GM18951 (cell line): ENCODE results near the gene MEF2C.

Experiments
- POLR2A ChIP-seq: IDR thresholded peaks from 4 replicates; pipeline ENCODE4 v1.6.1; 2011; ENCODE audit warnings: mild to moderate bottlenecking; ENCODE audit not compliant: insufficient read length, insufficient read depth; ENCODE audit errors: extremely low read depth
- in situ Hi-C: fragments of 300-500 bp; cut with MboI; formaldehyde crosslinking; loops from one replicate; pipeline ENCODE4 v1.12.0; 2022; ENCODE audit warnings: low sequenced_read_pairs, mixed read lengths, inconsistent platforms; ENCODE audit not compliant: unreplicated experiment

Gene MEF2C

DNA sequence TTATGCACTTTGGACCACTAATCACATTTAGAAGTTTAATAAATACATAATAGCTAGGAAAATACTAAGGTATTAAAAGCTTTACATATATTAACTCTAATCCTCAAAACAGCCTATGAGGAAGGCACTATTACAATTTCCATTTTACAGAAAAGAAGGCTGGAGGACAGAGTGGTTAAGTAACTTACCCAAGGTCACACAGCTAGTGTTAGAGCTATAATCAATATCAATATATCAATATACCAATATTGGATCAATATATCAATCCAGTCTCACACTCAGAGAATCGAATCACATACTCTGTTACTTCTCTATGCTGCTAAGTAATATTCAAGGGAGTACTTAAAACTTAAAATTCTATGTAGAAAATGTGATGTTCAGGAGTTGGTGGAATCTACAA is 45.2 kb downstream of the MEF2C start:
- no peak for TF ChIP-seq POLR2A
- in situ Hi-C loops: no loop called here

GRCh38 chr5:88837222-88837621 is 45.8 kb downstream of the MEF2C start:
- no peak for TF ChIP-seq POLR2A
- in situ Hi-C loops: no loop called here

GRCh38 chr5:88836195-88836838 is 46.7 kb downstream of the MEF2C start:
- in situ Hi-C loops: no loop called here
- TF ChIP-seq POLR2A: no peak

- in situ Hi-C loops: no loop called here
- no peak for TF ChIP-seq POLR2A
Measured at GRCh38 chr5:88834499-88834898, 48.5 kb downstream of the MEF2C start.

- in situ Hi-C loops: no loop called here
- no peak for TF ChIP-seq POLR2A
Measured at GRCh38 chr5:88834131-88834462, 48.9 kb downstream of the MEF2C start.

DNA sequence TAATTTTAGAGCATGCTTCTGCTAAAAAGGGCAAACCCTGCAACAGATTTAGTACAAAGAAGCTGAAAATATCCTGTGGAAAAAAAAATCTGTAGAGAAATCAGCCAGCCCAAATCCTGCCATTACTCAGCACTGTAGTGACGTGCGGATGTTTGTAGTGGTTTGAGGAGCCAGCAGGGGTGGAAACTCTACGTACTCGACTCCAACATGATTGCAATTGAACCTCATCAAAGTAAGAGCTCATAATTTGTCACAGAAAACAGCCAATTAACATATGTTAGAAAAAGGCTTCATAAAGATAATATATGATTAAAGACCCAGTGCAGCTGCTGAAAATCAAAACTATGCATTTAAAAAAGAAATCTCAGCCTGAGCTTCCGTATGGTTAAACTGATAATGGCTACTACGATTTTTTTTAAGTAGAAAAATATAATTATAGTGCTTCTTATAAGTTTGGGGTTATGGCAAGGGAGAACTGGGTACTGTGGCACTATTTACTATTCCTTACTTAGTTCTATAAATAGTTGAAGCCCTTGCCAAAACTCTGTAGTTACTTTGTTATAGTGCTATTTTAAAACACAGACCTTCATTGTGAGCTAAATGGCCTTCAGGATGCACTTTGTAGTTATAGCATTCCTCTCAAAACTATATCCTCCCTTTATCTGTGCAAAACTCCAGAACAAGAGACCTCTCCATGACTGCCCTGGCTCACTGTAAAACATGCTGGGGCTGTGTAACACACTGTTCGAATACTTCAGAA is 49.4 kb downstream of the MEF2C start:
- in situ Hi-C loops: no loop called here
- TF ChIP-seq POLR2A: no peak

DNA sequence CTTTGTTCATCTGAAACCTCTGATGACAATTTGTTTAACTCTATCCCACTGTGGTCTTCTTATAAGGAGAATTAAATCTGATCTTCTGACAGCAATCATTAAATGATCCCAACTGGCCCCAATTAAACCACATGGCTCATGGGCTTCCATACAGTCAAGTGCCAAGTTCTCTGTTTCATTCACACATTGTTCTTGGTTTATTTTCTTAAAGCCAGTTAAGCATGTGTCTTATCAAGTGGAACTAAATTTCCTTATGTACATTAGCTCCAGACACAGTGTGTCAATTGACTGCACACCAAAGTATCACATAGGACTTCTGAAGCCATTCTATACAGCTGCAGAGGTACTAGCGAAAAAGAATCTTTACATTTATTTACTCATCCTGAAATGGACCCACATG is 51.2 kb downstream of the MEF2C start:
- TF ChIP-seq POLR2A: no peak
- in situ Hi-C loops: no loop called here

DNA sequence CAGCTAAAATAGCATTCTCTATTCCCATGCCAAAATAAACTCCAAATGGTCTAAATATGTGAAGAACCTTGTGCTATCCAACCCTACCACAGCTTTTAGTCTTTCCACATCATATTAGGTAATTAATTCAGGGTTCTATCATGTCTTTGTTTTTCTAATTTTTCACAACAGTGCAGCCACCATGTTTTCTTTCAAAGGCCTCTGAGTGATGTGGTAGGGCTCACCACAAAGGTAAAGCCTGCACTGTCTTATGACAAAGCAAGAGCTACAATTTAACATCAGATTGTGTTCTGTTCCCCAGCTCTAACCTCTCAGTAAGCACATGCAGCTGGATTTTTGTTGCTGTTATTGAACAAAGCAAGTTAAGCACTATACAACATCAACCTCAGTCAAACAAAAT is 52.4 kb downstream of the MEF2C start:
- TF ChIP-seq POLR2A: no peak
- in situ Hi-C loops: no loop called here

- in situ Hi-C loops: no loop called here
- TF ChIP-seq POLR2A: no peak
Measured at GRCh38 chr5:88829775-88830174, 53.2 kb downstream of the MEF2C start.

GRCh38 chr5:88829054-88829453 is 53.9 kb downstream of the MEF2C start:
- TF ChIP-seq POLR2A: no peak
- in situ Hi-C loops: no loop called here

DNA sequence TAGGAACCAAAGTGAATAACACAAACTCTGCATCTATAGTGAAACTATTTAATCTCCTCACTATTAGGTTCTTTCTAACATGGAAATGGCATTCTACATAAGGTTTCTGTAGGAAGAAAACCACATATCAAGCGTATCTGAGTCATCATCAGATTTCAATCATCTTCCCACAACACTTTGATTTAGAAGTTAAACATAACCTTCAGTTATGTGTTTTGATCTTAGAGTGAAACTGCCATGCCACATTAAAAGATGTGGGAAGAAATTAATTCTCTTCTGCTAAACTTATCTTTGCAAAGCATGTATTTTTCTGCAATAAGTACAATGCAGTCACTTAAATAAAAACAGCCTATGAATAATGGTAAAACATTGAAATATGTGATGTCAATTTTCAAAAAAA is 55.0 kb downstream of the MEF2C start:
- in situ Hi-C loops: no loop called here
- TF ChIP-seq POLR2A: no peak

DNA sequence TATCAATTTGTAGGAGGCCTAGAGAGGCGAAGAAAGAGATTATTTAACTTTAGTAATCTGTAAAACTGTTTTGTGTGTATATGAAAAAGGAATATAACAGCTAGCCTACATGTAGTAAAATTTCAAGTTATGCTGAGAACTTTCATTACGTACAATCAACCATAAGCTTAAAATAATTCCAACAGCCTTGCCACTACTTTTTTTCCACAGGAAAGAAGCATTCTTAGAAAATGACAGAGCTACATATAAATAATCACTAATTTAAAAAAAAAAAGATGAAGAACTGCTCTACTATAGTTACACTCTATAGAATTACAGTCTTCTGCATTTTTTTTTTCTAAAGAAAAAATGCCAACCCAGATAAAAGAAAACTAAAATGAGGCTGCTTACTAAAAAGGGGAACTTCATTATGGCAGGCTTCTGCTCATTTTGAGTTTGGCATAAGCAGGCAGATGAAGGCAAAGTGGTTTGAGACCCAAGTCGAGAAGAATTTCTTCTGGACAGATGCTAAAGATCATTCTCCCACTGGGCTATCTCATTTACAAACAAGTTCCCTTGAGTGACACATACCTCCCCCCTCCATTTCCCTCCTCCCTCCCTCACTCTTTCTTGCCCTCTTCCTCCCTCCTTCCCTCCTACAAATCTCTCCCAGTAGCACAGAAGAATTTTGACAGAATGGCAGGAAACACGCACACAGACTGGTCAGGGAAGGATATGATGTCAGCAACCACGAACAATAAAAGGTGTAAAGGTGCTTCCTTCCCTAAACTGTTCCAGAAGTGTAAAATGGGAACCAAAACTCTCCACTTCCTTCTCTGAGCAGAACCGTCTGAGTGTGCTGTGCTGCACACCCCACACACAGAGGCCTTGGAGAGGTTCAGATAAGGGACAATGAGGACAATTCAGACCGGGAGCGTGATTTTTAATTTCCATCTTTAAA is 56.1 kb downstream of the MEF2C start:
- in situ Hi-C loops: no loop called here
- TF ChIP-seq POLR2A: peak; percentile 30

DNA sequence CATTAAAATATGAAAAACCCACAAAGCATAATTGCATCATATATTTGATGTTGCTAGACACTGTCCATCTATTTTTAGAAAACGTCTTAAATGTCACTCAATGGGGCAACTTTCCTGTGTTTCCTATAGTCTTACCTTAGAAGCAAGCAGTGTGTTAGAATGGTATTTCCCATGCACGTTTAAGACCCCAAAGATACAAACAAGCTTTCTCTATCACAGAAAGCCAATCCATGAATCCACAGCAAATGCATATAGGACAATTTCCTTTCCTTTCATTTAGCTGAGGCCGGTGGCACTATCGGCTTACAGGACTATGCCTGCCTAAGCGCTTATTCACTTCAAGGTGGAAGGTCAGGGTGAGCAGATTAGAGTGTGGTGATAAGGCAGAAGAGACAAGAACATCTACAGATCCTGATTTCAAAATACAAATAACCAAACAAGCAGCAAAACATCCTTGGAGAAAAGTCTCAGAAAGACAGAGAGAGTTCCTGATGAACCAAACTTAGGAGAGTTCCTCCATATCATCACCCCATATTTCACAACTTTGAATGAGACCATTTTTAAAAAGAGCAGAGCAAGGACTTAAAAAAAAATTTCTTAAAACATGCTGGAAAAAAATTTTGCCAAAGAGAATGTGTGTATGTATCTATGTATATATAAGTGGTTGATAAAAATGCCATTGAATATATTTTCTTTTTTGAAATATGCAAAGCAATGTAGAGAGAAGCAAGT is 57.2 kb downstream of the MEF2C start:
- in situ Hi-C loops: no loop called here
- no peak for TF ChIP-seq POLR2A

GRCh38 chr5:88824892-88825583 is 57.9 kb downstream of the MEF2C start:
- TF ChIP-seq POLR2A: no peak
- in situ Hi-C loops: no loop called here
